ENCODE results near the gene GDPD4.

GRCh38 chr11:77167111-77167626 is 134.3 kb downstream of the GDPD4 start:
- TF ChIP-seq CTCF (IDR thresholded peaks at IDR 0.05), result no peak
- TF ChIP-seq POLR2A (IDR thresholded peaks at IDR 0.05), result no peak
- TF ChIP-seq POLR2AphosphoS5 (IDR thresholded peaks at IDR 0.05), result no peak
- TF ChIP-seq EP300 (IDR thresholded peaks at IDR 0.05), result no peak

All from sigmoid colon (tissue), 4 donors.